Activated CD4-positive, alpha-beta T cell treated with anti-CD3 and anti-CD28 coated beads, Interleukin-2, amount 50 U/mL, for 48 hours (primary cell): Measurements from ENCODE around the gene MMS22L.

Experiments
- DNase-seq, 2 experiments: peaks; one replicate each; pipeline ENCODE4 v3.0.0-alpha.2; 2020

The MMS22L gene

DNA sequence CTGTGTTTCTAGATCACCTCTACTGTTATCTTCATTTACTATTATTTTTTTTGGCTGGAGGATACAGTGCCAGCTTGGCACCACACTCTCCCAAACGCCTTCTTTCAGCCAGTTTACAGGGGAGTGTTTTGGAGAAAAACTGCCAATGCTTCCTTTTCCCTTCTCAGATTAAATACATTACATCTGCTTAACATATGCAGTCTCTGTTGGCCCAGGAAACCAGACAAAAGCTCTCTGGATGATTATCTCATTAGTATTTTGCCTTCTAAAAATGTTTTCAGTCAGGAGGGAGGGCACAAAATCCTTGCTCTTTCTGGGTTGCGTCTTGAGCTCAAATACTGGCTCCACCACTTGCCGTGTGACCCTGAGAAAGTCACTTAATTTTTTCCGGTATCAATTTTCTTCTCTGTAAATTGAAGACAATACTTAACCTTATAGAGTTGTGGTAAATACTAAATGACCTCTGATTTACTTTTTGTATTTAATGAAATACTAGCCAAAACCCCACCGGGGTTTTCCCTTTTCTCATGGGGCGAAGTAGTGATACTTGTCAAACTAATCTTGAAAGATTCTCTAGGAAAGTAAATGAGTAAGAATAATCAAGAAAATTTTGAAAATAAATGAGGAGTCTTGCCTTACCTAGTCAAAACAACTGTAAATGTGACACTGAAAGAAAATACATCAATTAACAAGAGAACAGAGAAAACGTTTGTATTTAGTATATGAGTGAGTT is 146.2 kb downstream of the MMS22L start:
- no peak for DNase-seq

DNA sequence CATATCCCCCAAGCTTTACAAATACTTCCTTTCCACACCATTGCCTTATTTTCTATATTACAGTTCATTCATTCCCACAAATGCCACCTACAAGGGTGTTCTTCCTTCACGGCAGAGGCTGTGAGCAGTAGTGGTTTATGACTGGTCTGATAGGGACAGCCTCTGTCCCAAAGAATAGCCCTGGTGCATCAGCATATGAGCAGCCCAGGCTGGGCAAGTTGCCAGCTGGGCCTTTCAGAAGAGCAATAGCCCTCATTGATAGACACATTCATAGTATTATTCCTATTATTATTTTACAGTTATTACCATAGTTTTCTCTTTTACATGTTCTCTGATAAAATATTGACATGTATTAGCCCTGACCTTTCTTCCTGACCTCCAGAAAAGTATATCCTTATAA is 149.9 kb downstream of the MMS22L start:
- no peak for DNase-seq

DNA sequence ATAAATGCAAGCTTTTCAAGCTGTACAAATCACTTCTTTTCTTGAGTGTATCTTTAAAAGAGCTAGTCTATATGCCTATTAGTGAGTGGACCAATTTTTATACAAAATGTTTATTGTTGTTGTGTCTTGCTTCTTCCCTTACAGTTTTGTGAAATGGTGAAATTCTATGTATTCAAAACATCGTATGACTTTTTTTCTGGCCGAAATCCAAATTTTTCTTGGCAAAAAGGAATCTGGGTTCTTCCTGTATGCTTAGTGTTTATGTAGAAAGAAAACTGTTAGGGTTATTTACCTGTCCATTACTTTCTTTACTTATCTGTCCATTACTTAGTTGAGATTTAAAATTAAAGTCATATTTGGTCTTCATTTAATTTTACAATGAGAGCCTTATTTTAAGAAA is 153.9 kb downstream of the MMS22L start:
- DNase-seq, result no peak

DNA sequence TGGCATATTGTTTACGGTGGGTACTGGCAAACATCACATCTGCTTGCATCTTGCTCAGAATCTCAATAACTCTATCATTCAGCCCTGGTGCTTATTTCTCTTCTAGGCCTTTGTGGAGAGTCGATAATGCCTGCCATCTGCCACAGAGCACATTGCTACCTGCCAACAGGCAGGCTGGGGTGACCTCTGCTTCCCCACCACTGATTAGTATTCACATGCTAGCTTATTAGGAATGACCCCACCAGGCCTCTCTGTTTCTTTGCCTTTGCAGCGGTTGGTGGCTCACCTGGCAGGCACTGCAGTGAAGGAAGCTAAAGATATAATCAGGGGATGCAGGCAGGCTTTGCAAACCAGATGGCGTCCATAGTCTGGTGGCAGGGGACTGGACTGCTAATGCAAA is 154.5 kb downstream of the MMS22L start:
- no peak for DNase-seq

GRCh38 chr6:97123652-97124051 is 159.4 kb downstream of the MMS22L start:
- no peak for DNase-seq

- no peak for DNase-seq
Observed at GRCh38 chr6:97123112-97123511, 159.9 kb downstream of the MMS22L start.

DNA sequence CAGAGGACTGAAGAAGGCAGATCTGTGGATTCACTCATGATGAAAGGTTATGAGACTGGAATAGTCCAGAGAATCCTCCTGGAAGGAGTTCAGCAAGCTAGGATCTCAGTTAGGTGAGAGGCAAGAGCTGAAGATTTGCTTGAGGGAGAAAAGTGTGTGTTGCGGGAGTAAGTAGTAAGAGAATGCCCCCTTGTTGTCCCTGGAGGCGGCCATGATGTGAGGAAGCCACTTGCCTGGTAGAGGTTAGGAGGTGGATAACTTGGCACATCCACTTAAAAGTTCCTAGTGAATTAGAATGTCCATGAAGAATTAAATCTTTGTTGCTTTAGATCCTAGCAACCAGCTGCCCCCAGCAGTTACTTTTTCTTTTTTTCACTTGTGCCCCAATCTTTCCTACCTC is 162.5 kb downstream of the MMS22L start:
- DNase-seq, result no peak

DNA sequence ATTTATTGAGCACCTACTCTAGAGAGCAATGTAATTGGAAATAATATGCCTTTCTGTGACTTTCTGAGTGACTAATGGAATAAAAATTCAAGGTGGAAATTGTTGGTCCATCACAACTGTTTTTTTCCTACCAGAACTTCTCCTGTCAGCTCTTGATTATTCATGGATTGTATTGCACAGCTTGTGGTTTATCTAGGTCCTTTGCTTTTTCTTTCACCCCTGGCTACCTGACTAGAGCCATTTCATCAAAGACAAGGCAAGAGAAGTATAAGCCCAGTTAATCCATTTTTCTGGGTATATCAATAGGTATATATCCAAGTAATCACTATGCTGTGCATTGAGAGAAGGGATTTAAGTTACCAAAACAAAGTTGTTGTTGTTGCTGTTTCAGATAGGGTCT is 168.4 kb downstream of the MMS22L start:
- DNase-seq, result no peak

DNA sequence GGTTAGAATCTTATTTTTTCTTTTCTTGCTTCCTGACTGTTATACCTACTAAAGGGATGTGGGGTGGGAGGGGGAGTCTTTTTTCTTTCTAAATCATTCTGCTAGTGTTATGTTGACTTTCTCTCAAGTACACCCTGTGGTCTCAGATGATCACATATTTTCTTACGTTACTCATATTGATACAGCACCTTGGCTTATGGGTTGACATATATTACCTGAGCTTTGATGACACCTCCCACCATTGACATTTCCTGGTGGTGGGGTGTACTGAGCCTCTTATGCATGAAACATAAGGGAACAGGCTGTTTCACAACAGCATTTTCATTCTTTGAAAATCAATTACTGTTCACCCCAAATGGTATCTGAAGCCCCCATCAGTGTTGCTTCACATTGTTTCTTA is 169.8 kb downstream of the MMS22L start:
- peak in 1 of 2 experiments; percentile 11 for DNase-seq

- DNase-seq, result no peak
Observed at GRCh38 chr6:97111243-97111642, 171.8 kb downstream of the MMS22L start.

DNA sequence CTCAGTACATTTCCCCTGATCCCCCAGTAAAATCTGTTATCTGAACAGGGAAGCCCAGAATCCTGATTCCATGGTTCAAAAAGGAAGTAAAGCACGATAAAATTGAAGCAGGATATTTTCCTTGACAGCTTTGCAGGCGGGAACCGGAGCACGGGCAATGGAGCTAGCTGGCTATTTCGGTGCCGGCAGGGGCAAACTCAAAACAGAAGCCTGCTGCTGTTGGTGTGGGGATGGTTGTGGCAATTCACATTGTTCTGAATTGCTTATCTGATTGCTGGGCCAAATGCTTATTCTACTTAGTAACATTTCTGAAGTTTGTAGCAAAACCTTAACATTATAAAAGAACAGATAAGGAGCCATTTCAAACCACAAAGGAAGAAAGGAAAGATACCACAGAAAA is 172.4 kb downstream of the MMS22L start:
- DNase-seq, result no peak

- DNase-seq, result no peak
Observed at GRCh38 chr6:97110149-97110548, 172.9 kb downstream of the MMS22L start.

DNA sequence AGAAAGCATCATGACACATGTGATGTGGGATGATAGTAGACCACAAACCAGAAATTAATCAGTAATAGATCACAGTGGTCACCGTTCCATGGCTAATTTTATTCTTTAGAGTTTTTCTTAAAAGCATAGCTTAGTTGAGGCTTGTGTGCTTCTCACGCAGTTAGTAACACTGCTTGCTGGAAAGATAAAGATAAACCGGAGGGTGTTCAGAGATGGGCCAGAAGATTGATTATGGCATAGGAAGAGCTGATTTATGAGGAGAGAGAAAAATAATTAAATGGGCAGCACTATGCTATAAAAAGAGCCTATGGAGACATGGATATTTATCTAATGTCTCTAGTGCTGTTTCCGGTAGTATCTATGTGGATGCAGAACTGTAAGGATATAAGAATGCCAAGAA is 173.6 kb downstream of the MMS22L start:
- DNase-seq, result no peak

GRCh38 chr6:97102145-97102790 is 180.7 kb downstream of the MMS22L start:
- no peak for DNase-seq

DNA sequence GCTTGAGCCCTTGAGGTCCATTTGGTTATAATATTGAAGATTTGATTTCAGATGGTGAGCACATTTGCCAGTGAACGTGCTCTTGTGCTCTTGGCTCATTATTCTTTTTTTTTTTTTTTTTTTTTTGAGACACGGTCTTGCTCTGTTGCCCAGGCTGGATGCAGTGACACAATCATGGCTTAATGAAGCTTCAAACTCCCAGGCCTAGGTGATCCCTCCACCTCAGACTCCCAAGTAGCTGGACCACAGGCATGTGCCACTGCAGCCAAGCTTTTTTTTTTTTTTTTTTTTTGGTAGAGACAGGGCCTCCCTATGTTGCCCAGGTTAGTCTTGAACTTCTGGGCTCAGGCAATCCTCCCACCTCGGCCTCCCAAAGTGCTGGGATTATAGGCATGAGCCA is 182.3 kb downstream of the MMS22L start:
- DNase-seq, result no peak

DNA sequence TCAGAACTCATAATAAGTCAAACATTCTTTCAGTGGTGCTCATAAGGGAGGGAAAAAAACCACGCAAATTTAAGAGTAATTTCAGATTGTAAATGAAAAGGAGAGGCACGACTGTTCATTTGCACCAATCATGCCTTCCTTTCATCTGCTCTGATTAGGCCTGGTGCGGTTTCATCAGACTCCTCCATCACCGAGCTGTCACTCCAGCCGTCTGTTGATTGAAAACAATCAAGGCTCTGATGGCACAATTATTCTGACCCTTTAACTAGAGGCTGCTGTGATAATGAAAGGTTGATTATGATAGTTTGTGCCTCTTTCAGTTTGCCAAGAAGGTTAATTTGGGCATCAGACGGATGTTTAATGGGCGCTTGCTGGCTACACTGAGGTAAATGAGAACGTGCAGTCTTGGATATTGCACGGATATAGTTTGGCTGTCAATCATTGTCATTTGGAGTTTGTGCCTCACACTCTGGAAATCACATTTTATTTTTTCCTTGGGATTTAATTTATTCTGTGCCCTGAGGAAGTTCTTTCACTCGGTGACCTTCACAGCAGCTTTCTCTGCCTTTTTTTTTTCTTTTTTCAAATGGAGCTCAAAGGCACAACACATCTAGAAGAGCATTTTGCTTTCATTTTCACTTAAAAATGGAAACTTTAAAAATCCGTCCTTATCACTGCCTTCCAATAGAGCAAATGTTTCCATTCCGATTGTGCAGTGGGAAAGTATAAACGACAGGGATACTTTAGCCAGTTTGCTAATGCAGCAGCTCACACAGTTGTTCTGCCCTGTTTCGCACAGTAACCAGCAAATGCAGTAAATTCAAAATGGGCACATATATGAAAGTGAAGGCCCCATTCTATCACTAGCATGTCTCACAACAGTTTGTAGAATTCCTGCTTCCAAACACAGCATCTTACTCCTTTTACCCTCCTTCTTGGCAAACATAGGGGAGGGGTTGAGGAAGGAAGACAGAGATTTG is 185.7 kb downstream of the MMS22L start:
- no peak for DNase-seq

DNA sequence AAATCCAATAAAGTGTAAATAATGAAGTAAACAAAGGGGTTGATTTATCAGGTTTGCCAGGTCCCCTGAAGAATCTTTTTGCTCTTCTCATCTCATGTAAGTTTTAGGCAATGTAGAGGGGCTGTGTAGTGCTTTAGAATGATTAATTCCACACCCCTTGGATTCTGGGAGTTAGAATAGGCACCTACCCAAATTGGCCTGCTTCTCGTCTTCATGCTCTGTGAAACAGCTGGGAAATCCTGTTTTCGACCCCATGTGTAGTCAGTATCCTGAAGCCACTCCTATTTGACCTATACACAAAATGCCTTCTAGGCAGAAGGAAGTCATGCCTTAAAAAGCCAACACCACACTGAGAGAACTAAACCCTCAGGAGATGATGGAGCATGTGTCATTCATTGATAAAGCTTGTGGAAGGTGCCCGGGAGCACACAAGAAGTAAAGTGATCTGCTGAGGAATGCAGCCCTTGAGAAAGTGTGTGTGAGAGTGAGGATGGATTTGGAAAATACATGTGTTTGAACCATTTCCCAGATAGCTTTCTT is 187.6 kb downstream of the MMS22L start:
- no peak for DNase-seq

- no peak for DNase-seq
Observed at GRCh38 chr6:97094376-97094775, 188.6 kb downstream of the MMS22L start.

- DNase-seq, result no peak
Observed at GRCh38 chr6:97092673-97093305, 190.2 kb downstream of the MMS22L start.
